SH-SY5Y (cell line): ENCODE data around the gene CCDC102B.

Experiments
- GATA2 ChIP-seq: IDR thresholded peaks from 2 replicates; pipeline ENCODE4 v1.6.1; 2011; ENCODE audit warnings: mild to moderate bottlenecking, low read depth, low read length
- GATA3 ChIP-seq: IDR thresholded peaks from 2 replicates; pipeline ENCODE4 v1.6.1; 2011; ENCODE audit warnings: low read depth, mild to moderate bottlenecking, low read length, moderate library complexity

DNA sequence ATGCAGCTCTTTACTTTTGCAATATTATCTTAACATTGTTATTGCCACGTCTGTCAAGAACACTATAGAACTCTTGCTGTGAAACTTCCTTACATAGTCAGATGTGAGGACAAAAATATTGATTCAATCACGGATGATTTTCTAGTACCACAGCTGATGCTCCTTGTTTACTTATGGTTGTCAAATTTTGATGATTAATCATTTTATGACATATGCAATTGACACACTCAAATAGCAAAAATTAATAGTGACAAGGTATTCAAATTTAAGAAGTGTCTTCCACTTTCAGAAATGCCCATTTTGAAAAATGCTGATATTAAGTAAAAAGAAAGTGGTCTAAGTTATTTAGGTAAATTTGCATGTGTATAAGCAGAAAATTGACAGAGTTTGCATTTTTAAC is 284.0 kb downstream of the CCDC102B start:
- no peak for TF ChIP-seq GATA3
- TF ChIP-seq GATA2 = no peak
